ENCODE results near the gene NSL1. TPM values are rescaled to one million over a fixed set of nuclear protein-coding genes. Genes with fewer than 3 reads are reported as not detected.

The NSL1 gene
- total RNA-seq, 2 donors from 2014 or later = 17.1 to 33.9 TPM

DNA sequence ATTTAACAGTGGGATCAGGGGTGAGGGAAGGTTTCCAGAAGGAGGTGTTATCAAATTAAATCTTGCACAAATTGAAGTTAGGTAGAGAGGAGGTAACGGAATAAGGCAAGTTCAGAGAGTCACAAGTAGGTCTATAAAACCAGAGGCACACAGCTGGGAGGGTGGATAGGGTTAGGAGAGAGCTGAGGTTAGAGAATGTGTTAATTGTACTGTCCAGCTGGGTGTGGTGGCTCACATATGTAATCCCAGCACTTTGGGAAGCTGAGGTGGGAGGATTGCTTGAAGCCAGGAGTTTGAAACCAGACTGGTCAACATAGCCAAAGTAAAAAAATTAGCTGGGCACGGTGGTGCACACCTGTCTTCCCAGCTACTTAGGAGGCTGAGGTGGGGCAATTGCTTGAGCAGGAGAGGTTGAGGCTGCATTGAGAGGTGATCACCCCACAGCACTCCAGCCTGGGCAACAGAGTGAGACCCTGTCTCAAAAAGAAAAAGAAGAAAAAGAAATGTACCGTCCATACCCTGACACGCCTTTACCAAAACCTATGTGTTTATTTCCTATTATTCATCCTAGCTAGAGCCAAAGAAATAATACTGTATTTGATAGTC is 35.7 kb upstream of the NSL1 start:
- Histone ChIP-seq H3K27me3 (no peaks in the 10 kb centered on the region), H3K36me3 (no peaks in the 10 kb centered on the region), H3K27ac (no peak overlapping the region), H3K9me3 (no peaks in the 10 kb centered on the region), H3K4me1 (peaks cover 4% of the 10 kb centered on the region), H3K9ac (ENCODE audit: low read depth in 2 of 2, low read length in 2 of 2) (no peak overlapping the region), H3K4me3 (no peak overlapping the region)
- DNase-seq = no peak
- intact Hi-C loops (cut with DNase I) = no loop called here
- TF ChIP-seq, protein P1, sequence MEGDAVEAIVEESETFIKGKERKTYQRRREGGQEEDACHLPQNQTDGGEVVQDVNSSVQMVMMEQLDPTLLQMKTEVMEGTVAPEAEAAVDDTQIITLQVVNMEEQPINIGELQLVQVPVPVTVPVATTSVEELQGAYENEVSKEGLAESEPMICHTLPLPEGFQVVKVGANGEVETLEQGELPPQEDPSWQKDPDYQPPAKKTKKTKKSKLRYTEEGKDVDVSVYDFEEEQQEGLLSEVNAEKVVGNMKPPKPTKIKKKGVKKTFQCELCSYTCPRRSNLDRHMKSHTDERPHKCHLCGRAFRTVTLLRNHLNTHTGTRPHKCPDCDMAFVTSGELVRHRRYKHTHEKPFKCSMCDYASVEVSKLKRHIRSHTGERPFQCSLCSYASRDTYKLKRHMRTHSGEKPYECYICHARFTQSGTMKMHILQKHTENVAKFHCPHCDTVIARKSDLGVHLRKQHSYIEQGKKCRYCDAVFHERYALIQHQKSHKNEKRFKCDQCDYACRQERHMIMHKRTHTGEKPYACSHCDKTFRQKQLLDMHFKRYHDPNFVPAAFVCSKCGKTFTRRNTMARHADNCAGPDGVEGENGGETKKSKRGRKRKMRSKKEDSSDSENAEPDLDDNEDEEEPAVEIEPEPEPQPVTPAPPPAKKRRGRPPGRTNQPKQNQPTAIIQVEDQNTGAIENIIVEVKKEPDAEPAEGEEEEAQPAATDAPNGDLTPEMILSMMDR (IDR thresholded peaks at IDR 0.05) = no peak

DNA sequence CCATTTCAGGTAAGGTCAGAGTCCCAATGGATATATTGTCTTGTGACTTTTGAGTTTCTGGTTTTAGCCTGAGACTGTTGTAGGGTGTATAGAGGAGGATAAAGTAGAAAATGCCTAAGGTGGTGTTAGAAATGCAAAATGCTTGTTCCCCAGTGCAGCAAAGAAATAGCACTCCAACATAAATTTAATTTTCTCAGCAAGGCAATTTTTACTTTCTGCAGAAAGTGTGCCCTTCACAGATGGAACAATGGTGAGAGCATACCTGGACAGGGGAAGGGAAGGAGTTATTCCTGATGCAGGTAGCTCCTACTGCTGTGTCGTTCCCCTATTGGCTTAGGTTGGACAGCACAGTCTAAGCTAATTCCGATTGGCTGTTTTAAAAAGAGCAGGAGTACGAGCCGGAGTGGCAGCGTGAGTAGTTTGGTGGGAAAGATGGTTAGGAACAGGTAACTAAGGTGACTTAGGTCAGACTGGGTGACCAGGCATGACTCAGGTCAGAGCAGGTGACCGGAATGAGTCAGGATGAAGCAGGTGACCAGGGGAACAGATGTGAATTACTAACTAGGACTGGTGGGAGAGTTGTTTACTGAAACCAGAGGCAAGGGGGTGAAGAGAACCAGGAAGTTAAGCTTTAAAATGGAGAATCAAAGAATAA is 34.3 kb upstream of the NSL1 start:
- Histone ChIP-seq H3K36me3 (no peaks in the 10 kb centered on the region), H3K27me3 (no peaks in the 10 kb centered on the region), H3K27ac (no peak overlapping the region), H3K4me1 (peaks cover 4% of the 10 kb centered on the region), H3K9me3 (no peaks in the 10 kb centered on the region), H3K9ac (ENCODE audit: low read depth in 2 of 2, low read length in 2 of 2) (no peak overlapping the region), H3K4me3 (no peak overlapping the region)
- TF ChIP-seq, protein P1 (IDR thresholded peaks at IDR 0.05) = no peak
- intact Hi-C loops (cut with DNase I) = no loop called here
- DNase-seq = no peak

DNA sequence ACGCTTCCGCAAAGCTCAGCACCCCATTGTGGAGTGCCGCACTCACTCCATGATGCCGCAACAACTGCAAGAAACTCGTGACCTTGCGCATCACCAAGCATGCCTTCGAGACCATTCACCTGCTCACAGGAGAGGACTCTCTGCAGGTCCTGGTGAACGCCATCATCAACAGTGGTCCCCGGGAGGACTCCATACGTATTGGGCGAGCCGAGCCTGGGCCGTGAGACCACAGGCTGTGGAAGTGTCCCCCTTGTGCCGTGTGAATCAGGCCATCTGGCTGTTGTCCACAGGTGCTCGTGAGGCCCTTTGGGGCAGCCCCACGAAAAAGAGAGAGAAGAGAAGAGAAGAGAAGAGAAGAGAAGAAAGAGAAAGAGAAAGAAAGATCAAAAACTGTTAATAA is 32.6 kb upstream of the NSL1 start:
- TF ChIP-seq, protein P1 (IDR thresholded peaks at IDR 0.05) = no peak
- Histone ChIP-seq H3K9ac (ENCODE audit: low read depth in 2 of 2, low read length in 2 of 2) (no peak overlapping the region), H3K4me1 (peaks cover 4% of the 10 kb centered on the region), H3K9me3 (no peaks in the 10 kb centered on the region), H3K27me3 (no peaks in the 10 kb centered on the region), H3K36me3 (no peaks in the 10 kb centered on the region), H3K27ac (no peak overlapping the region), H3K4me3 (no peak overlapping the region)
- intact Hi-C loops (cut with DNase I) = no loop called here
- DNase-seq = no peak

DNA sequence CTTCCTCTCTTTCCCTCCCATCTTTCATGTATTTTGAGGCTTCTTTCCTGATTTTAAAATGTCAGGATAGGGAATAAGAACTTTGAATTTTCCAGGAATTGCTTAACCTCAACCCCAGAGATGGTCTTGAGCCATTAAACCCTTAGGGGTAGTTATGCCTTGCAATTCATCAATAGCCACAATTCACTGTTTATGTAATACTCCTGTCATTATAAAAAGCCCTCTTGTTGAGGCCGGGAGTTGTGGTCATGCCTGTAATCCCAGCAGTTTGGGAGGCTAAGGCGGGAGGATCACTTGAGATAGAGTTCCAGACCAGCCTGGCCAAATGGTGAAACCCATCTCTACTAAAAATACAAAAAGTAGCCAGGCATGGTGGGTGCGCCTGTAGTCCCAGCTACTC is 31.4 kb upstream of the NSL1 start:
- H3K9me3 ChIP-seq = no peaks in the 10 kb centered on the region

DNA sequence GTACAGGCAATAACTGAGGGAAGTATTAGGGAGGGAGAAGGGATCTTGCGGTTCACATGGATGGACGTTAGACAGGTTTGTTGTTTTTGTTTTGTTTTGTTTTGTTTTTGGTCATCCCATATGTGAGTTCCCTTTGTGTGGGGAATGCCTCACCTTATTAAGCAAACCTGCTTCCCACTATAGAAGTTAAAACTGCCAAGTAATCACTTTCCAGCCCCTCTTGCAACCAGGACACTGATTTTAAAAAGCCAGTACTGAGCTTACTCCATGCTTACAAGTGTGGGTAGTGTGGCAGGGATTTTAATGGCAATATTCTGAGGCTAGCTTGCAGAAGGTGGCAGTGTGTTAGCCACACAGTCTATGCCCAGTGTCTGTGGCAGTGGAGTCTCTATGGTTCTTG is 29.4 kb upstream of the NSL1 start:
- TF ChIP-seq, protein P1 (IDR thresholded peaks at IDR 0.05) = no peak
- intact Hi-C loops (cut with DNase I) = no loop called here
- no peak overlapping the region for H3K27ac ChIP-seq
- H3K27me3 ChIP-seq = no peaks in the 10 kb centered on the region
- no peaks in the 10 kb centered on the region for H3K9me3 ChIP-seq
- no peak overlapping the region for H3K9ac ChIP-seq (ENCODE audit: low read depth in 2 of 2, low read length in 2 of 2)
- DNase-seq = no peak
- H3K4me3 ChIP-seq = no peak overlapping the region
- no peaks in the 10 kb centered on the region for H3K4me1 ChIP-seq
- no peaks in the 10 kb centered on the region for H3K36me3 ChIP-seq

More for the DNA sequence above, 31.4 kb upstream of the NSL1 start:
- TF ChIP-seq, protein P1 (IDR thresholded peaks at IDR 0.05) = no peak
- DNase-seq = no peak
- no peak overlapping the region for H3K4me3 ChIP-seq
- no peak overlapping the region for H3K9ac ChIP-seq (ENCODE audit: low read depth in 2 of 2, low read length in 2 of 2)
- H3K27me3 ChIP-seq = no peaks in the 10 kb centered on the region
- no peak overlapping the region for H3K27ac ChIP-seq
- intact Hi-C loops (cut with DNase I) = no loop called here
- H3K4me1 ChIP-seq = no peaks in the 10 kb centered on the region
- H3K36me3 ChIP-seq = no peaks in the 10 kb centered on the region
